H9 (cell line): ENCODE data around the gene RBP2. TPM values are rescaled to one million over a fixed set of nuclear protein-coding genes. Genes with fewer than 3 reads are reported as not detected.

Experiments
- DNase-seq: peaks from one replicate; pipeline ENCODE4 v3.0.0-alpha.2; 2017
- H2AFZ ChIP-seq: one replicate; pipeline ENCODE4 v1.6.1; 2013; ENCODE audit warnings: mild to moderate bottlenecking, low read length, control low read depth, moderate library complexity
- H2AK5ac ChIP-seq: 2 replicates; pipeline ENCODE4 v1.6.1; 2013; ENCODE audit warnings: low read length, control low read depth, mixed read lengths; ENCODE audit not compliant: insufficient read length
- H2BK120ac ChIP-seq: one replicate; pipeline ENCODE4 v1.6.1; 2013; ENCODE audit warnings: low read depth, mild to moderate bottlenecking, low read length, control low read depth, inconsistent platforms; ENCODE audit not compliant: poor library complexity, severe bottlenecking
- H2BK12ac ChIP-seq: 2 replicates; pipeline ENCODE4 v1.6.1; 2013; ENCODE audit warnings: low read length, control low read depth, mixed read lengths, low read depth; ENCODE audit not compliant: insufficient read length
- H2BK15ac ChIP-seq: 2 replicates; pipeline ENCODE4 v1.6.1; 2013; ENCODE audit warnings: low read depth, low read length, control low read depth
- H2BK20ac ChIP-seq: one replicate; pipeline ENCODE4 v1.6.1; 2013; ENCODE audit warnings: low read depth, mild to moderate bottlenecking, low read length, control low read depth, inconsistent platforms; ENCODE audit not compliant: poor library complexity, severe bottlenecking
- H2BK5ac ChIP-seq: 2 replicates; pipeline ENCODE4 v1.6.1; 2013; ENCODE audit warnings: low read length, control low read depth, mixed read lengths; ENCODE audit not compliant: insufficient read length
- H3K14ac ChIP-seq: 2 replicates; pipeline ENCODE4 v1.6.1; 2013; ENCODE audit warnings: low read length, control low read depth; ENCODE audit not compliant: insufficient read depth
- H3K18ac ChIP-seq: 2 replicates; pipeline ENCODE4 v1.6.1; 2013; ENCODE audit warnings: low read depth, mild to moderate bottlenecking, mixed read lengths, low read length, control low read depth; ENCODE audit not compliant: insufficient read length
- H3K23ac ChIP-seq: 2 replicates; pipeline ENCODE4 v1.6.1; 2013; ENCODE audit warnings: low read length, control low read depth, mixed read lengths, low read depth; ENCODE audit not compliant: insufficient read length
- H3K23me2 ChIP-seq: 2 replicates; pipeline ENCODE4 v1.6.1; 2013; ENCODE audit warnings: low read depth, mild to moderate bottlenecking, mixed read lengths, low read length, control low read depth; ENCODE audit not compliant: insufficient read length, poor library complexity, severe bottlenecking
- H3K27ac ChIP-seq: 2 replicates; pipeline ENCODE4 v1.5.1; 2013; ENCODE audit warnings: low read length, control low read depth, mixed read lengths, low read depth; ENCODE audit not compliant: insufficient read length
- H3K27me3 ChIP-seq: 2 replicates; pipeline ENCODE4 v1.6.1; 2013; ENCODE audit warnings: low read length, control low read depth, inconsistent platforms; ENCODE audit not compliant: insufficient read depth
- H3K4ac ChIP-seq: 2 replicates; pipeline ENCODE4 v1.6.1; 2013; ENCODE audit warnings: low read depth, mild to moderate bottlenecking, control low read depth, inconsistent platforms, low read length, moderate library complexity
- H3K4me1 ChIP-seq: 2 replicates; pipeline ENCODE4 v1.6.1; 2013; ENCODE audit warnings: low read length, control low read depth, inconsistent platforms; ENCODE audit not compliant: insufficient read depth
- H3K4me2 ChIP-seq: 2 replicates; pipeline ENCODE4 v1.6.1; 2013; ENCODE audit warnings: low read length, control low read depth, mixed read lengths; ENCODE audit not compliant: insufficient read length, insufficient read depth
- H3K56ac ChIP-seq: 2 replicates; pipeline ENCODE4 v1.6.1; 2013; ENCODE audit warnings: low read depth, mild to moderate bottlenecking, mixed read lengths, low read length, control low read depth; ENCODE audit not compliant: insufficient read length
- H3K79me1 ChIP-seq: 2 replicates; pipeline ENCODE4 v1.6.1; 2013; ENCODE audit warnings: low read depth, mild to moderate bottlenecking, moderate library complexity, low read length, control low read depth, inconsistent platforms; ENCODE audit not compliant: insufficient read depth, poor library complexity, severe bottlenecking
- H3K79me2 ChIP-seq: 2 replicates; pipeline ENCODE4 v1.6.1; 2013; ENCODE audit warnings: low read length, control low read depth, inconsistent platforms; ENCODE audit not compliant: insufficient read depth
- H3K9ac ChIP-seq: 2 replicates; pipeline ENCODE4 v1.6.1; 2013; ENCODE audit warnings: low read length, control low read depth, mixed read lengths; ENCODE audit not compliant: insufficient read length; ENCODE audit errors: extremely low read depth
- H3K9me3 ChIP-seq: one replicate; pipeline ENCODE4 v1.6.1; 2013; ENCODE audit warnings: low read depth, low read length, inconsistent platforms; ENCODE audit not compliant: control insufficient read depth
- H3T11ph ChIP-seq: one replicate; pipeline ENCODE4 v1.6.1; 2013; ENCODE audit warnings: mild to moderate bottlenecking, low read length, control low read depth, inconsistent platforms
- H4K20me1 ChIP-seq: one replicate; pipeline ENCODE4 v1.6.1; 2013; ENCODE audit not compliant: control insufficient read depth, insufficient read length, insufficient read depth
- H4K5ac ChIP-seq: 2 replicates; pipeline ENCODE4 v1.6.1; 2013; ENCODE audit warnings: low read depth, mild to moderate bottlenecking, mixed read lengths, low read length, control low read depth; ENCODE audit not compliant: insufficient read length
- H4K8ac ChIP-seq: replicated peaks from 2 replicates; pipeline ENCODE4 v1.6.1; 2013; ENCODE audit warnings: low read length, control low read depth, mixed read lengths, low read depth; ENCODE audit not compliant: insufficient read length
- H4K91ac ChIP-seq: 2 replicates; pipeline ENCODE4 v1.6.1; 2013; ENCODE audit warnings: low read depth, mild to moderate bottlenecking, moderate library complexity, mixed read lengths, low read length, control low read depth; ENCODE audit not compliant: insufficient read length
- H3K27ac Mint-ChIP-seq, 3 experiments: 2 replicates in 2 of 3; 3 replicates in 1 of 3; pipeline ENCODE4 v1.8.0; 2020 to 2021; ENCODE audit warnings: mixed read lengths in 3 of 3, mild to moderate bottlenecking in 1 of 3, moderate library complexity in 1 of 3
- H3K27me3 Mint-ChIP-seq: 2 replicates; pipeline ENCODE4 v1.8.0; 2021; ENCODE audit warnings: low read depth, mild to moderate bottlenecking, moderate library complexity, mixed read lengths
- H3K36me3 Mint-ChIP-seq, 3 experiments: 2 replicates in 2 of 3; 3 replicates in 1 of 3; pipeline ENCODE4 v1.8.0; 2020 to 2021; ENCODE audit warnings: low read depth in 3 of 3, mixed read lengths in 3 of 3; ENCODE audit not compliant: insufficient read depth in 1 of 3
- H3K4me1 Mint-ChIP-seq, 2 experiments: 2 replicates each; pipeline ENCODE4 v1.8.0; 2020; ENCODE audit warnings: mixed read lengths in 2 of 2
- H3K4me3 Mint-ChIP-seq, 2 experiments: 2 replicates in 1 of 2; 3 replicates in 1 of 2; pipeline ENCODE4 v1.8.0; 2020 to 2021; ENCODE audit warnings: mild to moderate bottlenecking in 2 of 2, mixed read lengths in 2 of 2, moderate library complexity in 1 of 2
- H3K9me3 Mint-ChIP-seq, 2 experiments: 2 replicates in 1 of 2; 3 replicates in 1 of 2; pipeline ENCODE4 v1.8.0; 2020; ENCODE audit warnings: mild to moderate bottlenecking in 2 of 2, mixed read lengths in 2 of 2, moderate library complexity in 1 of 2
- WGBS: extraction: QIAGEN DNeasy Blood & Tissue Kit; methylation state at CpG from one replicate; pipeline ENCODE4 v1.1.7; 2013; ENCODE audit warnings: missing lambda C conversion rate, low lambda C conversion rate, mixed read lengths; ENCODE audit not compliant: insufficient read length; ENCODE audit errors: extremely low coverage; 5-methylcytosine and 5-hydroxymethylcytosine counted together
- long read RNA-seq: library from polyadenylated mRNA; unstranded; transcript quantifications from one replicate; pipeline ENCODE4 v2.0.0, GENCODE V29; 2020
- total RNA-seq: library from RNA; stranded (reverse); gene quantifications from 2 replicates; pipeline ENCODE4 v1.2.1, GENCODE V29; 2021
- TF ChIP-seq, protein P1 (sequence below): fragments of 200-600 bp; sonication (generic); conservative IDR thresholded peaks from 3 replicates; pipeline ENCODE4 v1.8.0; 2021; ENCODE audit warnings: antibody characterized with exemption, mild to moderate bottlenecking

The RBP2 gene
- total RNA-seq: not detected in 2 replicates
- long read RNA-seq: 0 reads

DNA sequence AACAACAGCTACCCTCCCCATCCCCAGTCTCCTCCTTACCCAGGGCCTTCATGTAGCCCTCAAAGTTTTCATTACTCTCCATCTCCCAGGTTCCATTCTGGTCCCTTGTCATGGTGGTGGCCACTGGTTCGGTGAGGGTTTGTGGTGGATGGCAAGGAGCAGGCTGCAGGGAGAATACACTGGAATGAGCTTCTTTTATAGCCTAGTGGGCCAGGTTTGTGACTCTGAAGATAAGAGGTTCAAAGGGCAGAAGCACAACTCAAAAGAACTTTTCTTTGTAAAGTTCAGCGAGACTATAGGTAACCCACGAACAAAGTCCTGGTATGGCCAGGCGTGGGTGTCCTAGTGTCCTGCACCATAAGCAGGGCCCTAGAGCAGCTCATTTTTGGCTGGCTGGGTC is at the start of gene RBP2:
Gene RBP2 (minus strand): TSS at position 169 of the 400 bp plus-strand sequence. CDS start 57 bp downstream, at position 112.
- no peak within 1 kb of the TSS for H2BK15ac ChIP-seq
- H3K14ac ChIP-seq: no peak within 1 kb of the TSS
- H2AFZ ChIP-seq: no peak within 1 kb of the TSS
- H3K79me2 ChIP-seq: no peaks in the 10 kb centered on the region
- no peaks in the 10 kb centered on the region for H3K79me1 ChIP-seq
- no peak within 1 kb of the TSS for H2AK5ac ChIP-seq
- H3K23me2 ChIP-seq: no peaks in the 10 kb centered on the region
- H3K4me3 Mint-ChIP-seq: no peak within 1 kb of the TSS
- H3K4me2 ChIP-seq: no peak within 1 kb of the TSS
- H3K27me3 ChIP-seq: no peaks in the 10 kb centered on the region
- H3K9me3 Mint-ChIP-seq: 0 out of 5 replicates have a peak, but pooled peaks cover 0 to 2% of the 10 kb centered on the region in 2 experiments
- H3K27ac Mint-ChIP-seq: no peak within 1 kb of the TSS; a peak in 2 of 7 replicates
- no peak within 1 kb of the TSS for H3K18ac ChIP-seq
- no peak within 1 kb of the TSS for H3K4ac ChIP-seq
- no peak within 1 kb of the TSS for H2BK20ac ChIP-seq
- no peak within 1 kb of the TSS for H3T11ph ChIP-seq
- H3K27me3 Mint-ChIP-seq: no peaks in the 10 kb centered on the region
- H4K91ac ChIP-seq: no peak within 1 kb of the TSS
- no peaks in the 10 kb centered on the region for H4K20me1 ChIP-seq
- TF ChIP-seq, protein P1, sequence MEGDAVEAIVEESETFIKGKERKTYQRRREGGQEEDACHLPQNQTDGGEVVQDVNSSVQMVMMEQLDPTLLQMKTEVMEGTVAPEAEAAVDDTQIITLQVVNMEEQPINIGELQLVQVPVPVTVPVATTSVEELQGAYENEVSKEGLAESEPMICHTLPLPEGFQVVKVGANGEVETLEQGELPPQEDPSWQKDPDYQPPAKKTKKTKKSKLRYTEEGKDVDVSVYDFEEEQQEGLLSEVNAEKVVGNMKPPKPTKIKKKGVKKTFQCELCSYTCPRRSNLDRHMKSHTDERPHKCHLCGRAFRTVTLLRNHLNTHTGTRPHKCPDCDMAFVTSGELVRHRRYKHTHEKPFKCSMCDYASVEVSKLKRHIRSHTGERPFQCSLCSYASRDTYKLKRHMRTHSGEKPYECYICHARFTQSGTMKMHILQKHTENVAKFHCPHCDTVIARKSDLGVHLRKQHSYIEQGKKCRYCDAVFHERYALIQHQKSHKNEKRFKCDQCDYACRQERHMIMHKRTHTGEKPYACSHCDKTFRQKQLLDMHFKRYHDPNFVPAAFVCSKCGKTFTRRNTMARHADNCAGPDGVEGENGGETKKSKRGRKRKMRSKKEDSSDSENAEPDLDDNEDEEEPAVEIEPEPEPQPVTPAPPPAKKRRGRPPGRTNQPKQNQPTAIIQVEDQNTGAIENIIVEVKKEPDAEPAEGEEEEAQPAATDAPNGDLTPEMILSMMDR: no peak
- H3K23ac ChIP-seq: no peak within 1 kb of the TSS
- H2BK120ac ChIP-seq: no peak within 1 kb of the TSS
- no peak within 1 kb of the TSS for H2BK5ac ChIP-seq
- no peak within 1 kb of the TSS for H4K8ac ChIP-seq
- H2BK12ac ChIP-seq: no peak within 1 kb of the TSS
- no peak within 1 kb of the TSS for H4K5ac ChIP-seq
- no peaks in the 10 kb centered on the region; a peak in 1 of 7 replicates for H3K36me3 Mint-ChIP-seq
- peaks cover 11% of the 10 kb centered on the region in 2 experiments for H3K4me1 Mint-ChIP-seq
- no CpG with 5 or more reads among the region's 4 CpGs for WGBS
- H3K27ac ChIP-seq: no peak within 1 kb of the TSS
- no peak within 1 kb of the TSS for H3K9ac ChIP-seq
- no peak for DNase-seq
- no peak within 1 kb of the TSS for H3K56ac ChIP-seq
- H3K9me3 ChIP-seq: no peaks in the 10 kb centered on the region
- 0 out of 2 replicates have a peak, but pooled peaks cover 3% of the 10 kb centered on the region for H3K4me1 ChIP-seq
